ENCODE results near the gene KRT78. TPM values are rescaled to one million over a fixed set of nuclear protein-coding genes. Genes with fewer than 3 reads are reported as not detected.

The KRT78 gene
- total RNA-seq, 1 experiment from 2014 or later: not detected

GRCh38 chr12:52821826-52822660 lies 26.8 kb downstream of the KRT78 start:
- no peak overlapping the region for H3K27ac Mint-ChIP-seq
- TF ChIP-seq AFF4 (CRISPR knock-in tag; IDR thresholded peaks at IDR 0.05; ENCODE audit: borderline replicate concordance) (no peak), SOX15 (CRISPR knock-in tag; IDR thresholded peaks at IDR 0.05) (no peak), NR2C2 (CRISPR knock-in tag; IDR thresholded peaks at IDR 0.05) (no peak), ZSCAN18 (CRISPR knock-in tag; IDR thresholded peaks at IDR 0.05) (no peak), STAT6 (CRISPR knock-in tag; conservative IDR thresholded peaks at IDR 0.05; ENCODE audit: low read depth) (no peak), ZNF425 (CRISPR knock-in tag; conservative IDR thresholded peaks at IDR 0.05) (no peak), TEAD4 (CRISPR knock-in tag; IDR thresholded peaks at IDR 0.05) (no peak), MXD4 (CRISPR knock-in tag; IDR thresholded peaks at IDR 0.05; ENCODE audit: borderline replicate concordance) (no peak), SMAD3 (CRISPR knock-in tag; IDR thresholded peaks at IDR 0.05; ENCODE audit: borderline replicate concordance) (no peak), EMX1 (CRISPR knock-in tag; IDR thresholded peaks at IDR 0.05) (no peak), ARID4B (CRISPR knock-in tag; IDR thresholded peaks at IDR 0.05; ENCODE audit: borderline replicate concordance) (no peak), GTF2I (CRISPR knock-in tag; conservative IDR thresholded peaks at IDR 0.05) (no peak), ELF4 (CRISPR knock-in tag; IDR thresholded peaks at IDR 0.05; ENCODE audit: low read depth) (no peak), ZNF423 (CRISPR knock-in tag; IDR thresholded peaks at IDR 0.05) (no peak), JAZF1 (CRISPR knock-in tag; IDR thresholded peaks at IDR 0.05) (no peak), ATF1 (CRISPR knock-in tag; IDR thresholded peaks at IDR 0.05) (no peak), NFATC4 (CRISPR knock-in tag; IDR thresholded peaks at IDR 0.05) (no peak), CDX4 (CRISPR knock-in tag; IDR thresholded peaks at IDR 0.05; ENCODE audit: borderline replicate concordance) (no peak), NR1H2 (CRISPR knock-in tag; IDR thresholded peaks at IDR 0.05) (no peak), TEAD1 (CRISPR knock-in tag; IDR thresholded peaks at IDR 0.05) (no peak)

More at GRCh38 chr12:52821826-52822660, 26.8 kb downstream of the KRT78 start:
- H3K4me1 Mint-ChIP-seq: peaks cover 2% of the 10 kb centered on the region
- H3K9me3 Mint-ChIP-seq: peaks cover 3% of the 10 kb centered on the region
- ATAC-seq (no peak), DNase-seq (ENCODE audit: low spot score) (no peak)
- no peak overlapping the region for H3K4me3 Mint-ChIP-seq
- POLR2A ChIA-PET: no interaction called here
- CTCF ChIA-PET: interaction anchor here (0.8 to 1.3 kb wide), 5 partner anchors 18 to 130 kb away, joined by 3 read pairs; no protein-coding TSS in a partner anchor
- no peaks in the 10 kb centered on the region for H3K27me3 Mint-ChIP-seq (ENCODE audit: low read depth)
- H3K36me3 Mint-ChIP-seq: no peaks in the 10 kb centered on the region

Data from WTC11 (cell line).